Astrocyte of the hippocampus (primary cell): ENCODE data around the gene OAS2.
A peak's percentile ranks its signal among the peaks of the same experiment; 100 is the strongest.
"Not testable (repeated sequence)": the region's sequence is repeated elsewhere in the genome, so short reads cannot be mapped to it uniquely, and the experiment has no call there.

Source experiments
- DNase-seq: peaks from one replicate; pipeline ENCODE4 v3.0.0; 2011; ENCODE audit warnings: low read depth, low spot score

Gene OAS2

GRCh38 chr12:112948806-112949205 is 29.5 kb upstream of the OAS2 start:
- DNase-seq = no peak

- no peak for DNase-seq
Observed at GRCh38 chr12:112950701-112951100, 27.6 kb upstream of the OAS2 start.

GRCh38 chr12:112957125-112957524 is 21.2 kb upstream of the OAS2 start:
- not testable (repeated sequence) for DNase-seq

DNA sequence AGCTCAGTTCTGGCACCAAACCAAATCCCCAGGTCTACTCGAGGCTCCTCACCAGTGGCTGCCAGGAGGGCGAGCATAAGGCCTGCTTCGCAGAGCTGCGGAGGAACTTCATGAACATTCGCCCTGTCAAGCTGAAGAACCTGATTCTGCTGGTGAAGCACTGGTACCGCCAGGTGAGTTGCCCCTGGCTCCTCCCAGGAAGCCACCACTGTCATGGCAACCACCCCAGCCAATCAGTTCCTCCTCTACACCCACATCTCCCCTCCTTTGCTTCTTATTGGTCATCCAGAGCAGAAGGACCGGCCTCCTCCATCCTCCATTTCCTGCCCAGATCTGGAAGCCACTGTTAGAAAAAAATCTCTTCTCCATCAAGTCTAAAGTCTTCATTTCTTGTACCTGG is 17.2 kb upstream of the OAS2 start:
- no peak for DNase-seq

DNA sequence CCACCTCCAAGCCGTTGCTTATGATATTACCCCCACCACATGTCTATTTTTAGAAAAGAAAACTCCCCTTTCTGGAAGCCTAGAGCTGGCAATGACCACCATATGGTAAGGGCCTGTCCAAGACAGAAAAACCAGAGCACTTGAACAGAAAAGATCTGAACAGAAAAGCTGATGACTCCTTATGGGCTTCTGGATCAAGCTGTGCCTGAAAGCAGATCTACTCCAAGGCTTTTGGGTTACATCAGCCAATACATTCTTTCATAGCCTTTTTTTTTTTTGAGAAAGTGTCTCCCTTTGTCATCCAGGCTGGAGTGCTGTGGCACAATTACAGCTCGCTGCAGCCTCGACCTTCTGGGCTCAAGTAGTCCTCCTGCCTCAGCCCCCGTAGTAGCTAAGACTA is 16.8 kb upstream of the OAS2 start:
- no peak for DNase-seq

- DNase-seq = no peak
Observed at GRCh38 chr12:112962561-112962960, 15.8 kb upstream of the OAS2 start.

- DNase-seq = no peak
Observed at GRCh38 chr12:112963227-112963861, 15.0 kb upstream of the OAS2 start.

DNA sequence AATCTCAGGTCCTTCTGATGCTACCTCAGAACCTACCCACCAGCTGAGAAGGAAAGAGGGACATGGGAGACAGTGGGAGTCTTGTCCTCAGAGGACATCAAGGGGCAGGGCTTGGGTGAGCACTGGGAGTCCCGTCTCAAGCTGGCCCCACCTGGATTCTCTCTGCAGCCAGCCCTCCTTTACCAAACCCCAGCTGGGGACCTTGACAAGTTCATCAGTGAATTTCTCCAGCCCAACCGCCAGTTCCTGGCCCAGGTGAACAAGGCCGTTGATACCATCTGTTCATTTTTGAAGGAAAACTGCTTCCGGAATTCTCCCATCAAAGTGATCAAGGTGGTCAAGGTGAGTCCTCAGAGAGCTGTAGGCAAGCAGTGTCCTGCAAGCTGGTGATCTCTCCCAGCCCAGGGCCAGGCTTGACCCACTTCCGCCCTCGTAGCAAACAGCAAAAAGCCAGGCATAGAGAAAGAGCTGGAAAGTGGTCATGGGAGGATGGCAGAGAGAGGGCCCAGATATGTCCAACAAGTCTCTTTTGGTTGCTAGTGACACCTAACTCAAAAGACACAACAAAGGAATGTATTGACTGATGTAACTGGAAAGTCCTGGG is 14.2 kb upstream of the OAS2 start:
- no peak for DNase-seq

GRCh38 chr12:112964915-112965314 is 13.4 kb upstream of the OAS2 start:
- DNase-seq = no peak

DNA sequence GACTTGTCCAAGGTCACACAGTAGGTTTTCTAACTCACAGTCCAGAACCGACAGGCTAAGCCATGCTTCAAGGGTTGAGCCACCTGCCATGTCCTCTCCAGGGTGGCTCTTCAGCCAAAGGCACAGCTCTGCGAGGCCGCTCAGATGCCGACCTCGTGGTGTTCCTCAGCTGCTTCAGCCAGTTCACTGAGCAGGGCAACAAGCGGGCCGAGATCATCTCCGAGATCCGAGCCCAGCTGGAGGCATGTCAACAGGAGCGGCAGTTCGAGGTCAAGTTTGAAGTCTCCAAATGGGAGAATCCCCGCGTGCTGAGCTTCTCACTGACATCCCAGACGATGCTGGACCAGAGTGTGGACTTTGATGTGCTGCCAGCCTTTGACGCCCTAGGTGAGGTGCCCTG is 12.7 kb upstream of the OAS2 start:
- DNase-seq = no peak

DNA sequence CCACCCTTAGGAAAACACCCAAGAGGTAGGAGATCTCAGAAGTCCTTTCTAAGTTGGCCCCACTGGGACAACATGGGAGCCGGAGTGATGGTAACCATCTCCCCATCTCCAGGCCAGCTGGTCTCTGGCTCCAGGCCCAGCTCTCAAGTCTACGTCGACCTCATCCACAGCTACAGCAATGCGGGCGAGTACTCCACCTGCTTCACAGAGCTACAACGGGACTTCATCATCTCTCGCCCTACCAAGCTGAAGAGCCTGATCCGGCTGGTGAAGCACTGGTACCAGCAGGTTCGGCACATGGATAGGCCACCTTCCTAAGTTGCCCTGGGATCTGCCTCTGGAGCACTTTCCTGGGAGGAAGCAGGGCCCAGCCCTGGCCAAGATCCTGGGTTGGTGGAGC is 11.0 kb upstream of the OAS2 start:
- no peak for DNase-seq

- no peak for DNase-seq
Observed at GRCh38 chr12:112967858-112968257, 10.5 kb upstream of the OAS2 start.

- no peak for DNase-seq
Observed at GRCh38 chr12:112969547-112970306, 8.6 kb upstream of the OAS2 start.

DNA sequence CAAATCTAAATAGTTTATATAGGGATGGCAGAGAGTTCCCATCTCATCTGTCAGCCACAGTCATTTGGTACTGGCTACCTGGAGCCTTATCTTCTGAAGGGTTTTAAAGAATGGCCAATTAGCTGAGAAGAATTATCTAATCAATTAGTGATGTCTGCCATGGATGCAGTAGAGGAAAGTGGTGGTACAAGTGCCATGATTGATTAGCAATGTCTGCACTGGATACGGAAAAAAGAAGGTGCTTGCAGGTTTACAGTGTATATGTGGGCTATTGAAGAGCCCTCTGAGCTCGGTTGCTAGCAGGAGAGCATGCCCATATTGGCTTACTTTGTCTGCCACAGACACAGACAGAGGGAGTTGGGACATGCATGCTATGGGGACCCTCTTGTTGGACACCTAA is 7.9 kb upstream of the OAS2 start:
- no peak for DNase-seq

DNA sequence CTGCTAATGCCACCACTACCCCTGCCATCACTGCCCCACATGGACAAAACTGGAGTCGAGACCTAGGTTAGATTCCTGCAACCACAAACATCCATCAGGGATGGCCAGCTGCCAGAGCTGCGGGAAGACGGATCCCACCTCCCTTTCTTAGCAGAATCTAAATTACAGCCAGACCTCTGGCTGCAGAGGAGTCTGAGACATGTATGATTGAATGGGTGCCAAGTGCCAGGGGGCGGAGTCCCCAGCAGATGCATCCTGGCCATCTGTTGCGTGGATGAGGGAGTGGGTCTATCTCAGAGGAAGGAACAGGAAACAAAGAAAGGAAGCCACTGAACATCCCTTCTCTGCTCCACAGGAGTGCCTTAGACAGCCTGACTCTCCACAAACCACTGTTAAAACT is 7.1 kb upstream of the OAS2 start:
- peak; percentile 51 for DNase-seq

DNA sequence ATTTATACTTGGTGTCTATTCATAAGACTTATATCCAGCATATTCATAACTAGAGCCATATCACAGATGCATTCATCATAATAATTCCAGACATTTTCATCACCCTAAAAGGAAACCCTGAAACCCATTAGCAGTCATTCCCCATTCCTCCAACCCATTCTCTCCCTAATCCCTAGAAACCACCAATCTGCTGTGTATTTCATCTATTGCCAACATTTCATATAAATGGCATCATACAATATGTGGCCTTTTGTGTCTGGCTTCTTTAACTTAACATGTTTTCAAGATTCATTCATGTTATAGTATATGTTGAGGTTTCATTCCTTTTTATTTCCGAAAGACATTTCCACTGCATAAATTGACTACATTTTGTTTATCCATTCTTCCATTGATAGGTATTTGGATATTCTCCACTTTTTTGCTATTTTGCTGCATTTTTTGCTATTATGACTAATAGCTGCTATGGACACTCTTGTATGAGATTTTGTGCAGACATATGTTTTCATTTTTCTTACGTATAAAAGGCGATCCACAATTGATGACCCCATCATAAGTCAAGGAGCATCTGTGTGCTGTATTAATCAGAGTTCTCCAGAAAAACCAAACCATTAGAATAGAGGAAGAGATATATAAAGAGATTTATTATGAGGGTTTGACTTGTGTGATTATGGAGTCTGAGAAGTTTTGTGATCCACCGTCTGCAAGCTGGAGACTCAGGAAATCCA is 5.1 kb upstream of the OAS2 start:
- no peak for DNase-seq

- no peak for DNase-seq
Observed at GRCh38 chr12:112973818-112974231, 4.5 kb upstream of the OAS2 start.

DNA sequence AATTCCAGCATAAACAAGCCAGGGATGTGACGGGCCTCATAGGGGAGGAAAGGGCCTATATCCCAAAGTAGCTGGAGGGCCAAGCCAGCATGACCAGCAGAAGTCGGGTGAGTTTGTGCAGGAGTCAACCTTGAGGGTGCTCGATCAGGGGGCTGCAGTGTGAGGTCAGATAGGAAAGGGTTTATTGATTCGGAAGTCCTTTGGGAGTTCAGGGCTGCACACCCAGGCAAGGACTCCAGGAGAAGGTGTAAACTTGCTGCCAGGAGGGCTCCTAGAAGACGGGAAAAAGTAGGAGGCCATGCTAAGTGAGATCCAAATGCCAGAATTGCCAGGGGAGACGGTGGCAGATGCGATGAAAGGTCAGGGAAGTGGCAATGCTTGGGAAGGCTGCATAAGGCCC is 3.4 kb upstream of the OAS2 start:
- DNase-seq = no peak

DNA sequence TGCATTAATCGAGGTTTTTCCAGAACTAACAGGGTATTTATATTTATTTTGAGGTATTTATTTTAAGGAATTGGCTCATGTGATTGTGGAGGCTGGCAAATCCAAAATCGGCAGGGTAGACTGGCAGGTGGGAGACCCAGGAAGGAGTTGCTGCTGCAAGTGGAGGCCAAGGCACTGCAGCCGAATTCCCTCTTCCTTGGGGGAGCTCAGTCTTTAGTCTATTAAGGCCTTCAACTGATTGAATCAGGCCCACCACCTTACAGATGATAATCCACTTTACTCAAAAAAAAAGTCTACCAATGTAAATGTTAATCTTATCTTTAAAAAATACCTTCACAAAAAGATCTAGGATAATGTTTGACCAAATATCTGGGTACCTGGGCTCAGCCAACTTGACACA is 1.2 kb upstream of the OAS2 start:
- DNase-seq = no peak

DNA sequence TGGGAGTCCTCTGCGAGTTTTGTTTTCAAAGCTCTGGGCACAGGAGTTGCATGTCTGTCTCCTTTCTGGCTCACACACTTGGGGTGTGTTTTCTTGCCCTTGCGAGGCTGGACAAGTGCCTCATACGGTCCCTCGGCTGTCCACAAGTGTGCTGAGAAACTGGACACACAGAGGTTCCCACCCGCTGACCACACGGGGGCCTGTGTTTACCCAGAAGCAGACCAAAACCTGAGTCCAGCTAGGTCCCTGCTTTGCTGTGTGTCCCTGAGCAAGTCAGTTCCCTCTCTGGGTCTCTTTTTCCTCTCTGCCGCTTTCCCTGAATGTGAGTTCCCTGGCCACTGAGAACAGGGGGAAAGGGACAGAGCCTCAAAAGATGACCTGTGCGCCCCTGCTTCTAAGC is 678 bp upstream of the OAS2 start:
- DNase-seq = no peak

GRCh38 chr12:112979041-112979680 is 842 bp downstream of the OAS2 start:
- DNase-seq = no peak
